Loucy (cell line): Measurements from ENCODE around the gene DNAJC5G.

ENCODE experiments used
- H2AFZ ChIP-seq: fragments of 200-600 bp; sonication (generic); 2 replicates; pipeline ENCODE4 v1.6.0; 2016; ENCODE audit warnings: antibody characterized with exemption, mild to moderate bottlenecking, low read length, moderate library complexity
- H3F3A ChIP-seq: fragments of 200-600 bp; 2 replicates; pipeline ENCODE4 v1.6.0; 2016; ENCODE audit warnings: antibody characterized with exemption, low read depth, mild to moderate bottlenecking
- H3K27me3 ChIP-seq: fragments of 200-600 bp; sonication (generic); 2 replicates; pipeline ENCODE4 v1.6.1; 2014; ENCODE audit warnings: low read length, mild to moderate bottlenecking; ENCODE audit not compliant: insufficient read depth, poor library complexity, severe bottlenecking
- H3K36me3 ChIP-seq: fragments of 200-600 bp; sonication (generic); 2 replicates; pipeline ENCODE4 v1.6.1; 2016; ENCODE audit warnings: low read length; ENCODE audit not compliant: insufficient read depth
- H3K4me1 ChIP-seq: fragments of 200-600 bp; sonication (generic); 2 replicates; pipeline ENCODE4 v1.5.1; 2014; ENCODE audit warnings: low read length, mild to moderate bottlenecking; ENCODE audit not compliant: insufficient read depth, poor library complexity, severe bottlenecking
- H3K4me2 ChIP-seq: fragments of 200-600 bp; sonication (generic); 2 replicates; pipeline ENCODE4 v1.6.0; 2014; ENCODE audit warnings: antibody characterized with exemption, low read length, low read depth, mild to moderate bottlenecking; ENCODE audit not compliant: poor library complexity, severe bottlenecking
- H3K4me3 ChIP-seq: fragments of 200-600 bp; sonication (generic); 2 replicates; pipeline ENCODE4 v1.5.1; 2014; ENCODE audit warnings: low read length, mild to moderate bottlenecking, mixed read lengths; ENCODE audit not compliant: poor library complexity, severe bottlenecking
- H3K79me2 ChIP-seq: fragments of 200-600 bp; sonication (generic); 2 replicates; pipeline ENCODE4 v1.6.1; 2014; ENCODE audit warnings: low read length; ENCODE audit not compliant: insufficient read depth
- H3K9ac ChIP-seq: fragments of 200-600 bp; sonication (generic); 2 replicates; pipeline ENCODE4 v1.6.0; 2014; ENCODE audit warnings: mild to moderate bottlenecking, low read depth, low read length, moderate library complexity; ENCODE audit not compliant: poor library complexity, severe bottlenecking
- H3K9me2 ChIP-seq: fragments of 200-600 bp; sonication (generic); replicated peaks from 2 replicates; pipeline ENCODE4 v1.6.1; 2016; ENCODE audit warnings: low read depth, low read length, mixed read lengths
- H3K9me3 ChIP-seq: fragments of 200-600 bp; sonication (generic); 2 replicates; pipeline ENCODE4 v1.6.1; 2014; ENCODE audit warnings: mild to moderate bottlenecking, antibody characterized with exemption, low read length, low read depth; ENCODE audit not compliant: insufficient read depth
- H4K20me1 ChIP-seq: fragments of 200-600 bp; sonication (generic); 2 replicates; pipeline ENCODE4 v1.6.0; 2014; ENCODE audit warnings: antibody characterized with exemption, low read length, mild to moderate bottlenecking; ENCODE audit not compliant: insufficient read depth, poor library complexity, severe bottlenecking
- EZH2phosphoT487 ChIP-seq: fragments of 200-600 bp; IDR thresholded peaks from 2 replicates; pipeline ENCODE4 v1.6.1; 2018; ENCODE audit warnings: antibody characterized with exemption, mild to moderate bottlenecking, moderate library complexity, borderline replicate concordance
- TF ChIP-seq, protein P1 (sequence below): fragments of 200-600 bp; sonication (generic); conservative IDR thresholded peaks from 2 replicates; pipeline ENCODE4 v1.5.1; 2014; ENCODE audit warnings: mild to moderate bottlenecking, antibody characterized with exemption, low read length

DNAJC5G gene

DNA sequence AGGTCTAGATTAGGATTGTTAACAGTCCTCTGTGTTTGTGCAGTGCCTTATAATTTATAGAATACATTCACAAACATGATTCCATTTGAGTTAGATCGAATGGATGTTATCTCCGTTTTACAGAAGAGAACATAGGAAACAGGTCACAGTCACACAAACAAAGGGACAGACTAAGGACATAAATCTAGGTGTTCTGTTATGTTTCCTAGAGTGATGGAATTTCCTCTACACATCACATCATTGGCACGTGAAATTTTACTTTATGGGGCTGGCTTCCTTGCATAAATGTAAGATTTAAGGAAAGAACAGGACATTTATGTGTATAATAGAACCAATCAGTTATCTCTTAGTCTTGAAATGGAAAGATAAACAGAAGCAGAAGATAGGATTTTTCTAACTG, 13.4 kb downstream of the DNAJC5G start:
- Histone ChIP-seq H3K9me2 (no peaks in the 10 kb centered on the region), H3K36me3 (no peaks in the 10 kb centered on the region), H3K27me3 (no peaks in the 10 kb centered on the region), H3K79me2 (no peaks in the 10 kb centered on the region), H3F3A (no peaks in the 10 kb centered on the region), H3K9ac (no peak overlapping the region), H3K4me2 (no peak overlapping the region), H2AFZ (no peak overlapping the region), H3K4me3 (no peak overlapping the region), H3K4me1 (no peaks in the 10 kb centered on the region), H4K20me1 (no peaks in the 10 kb centered on the region), H3K9me3 (no peaks in the 10 kb centered on the region)
- TF ChIP-seq, protein P1, sequence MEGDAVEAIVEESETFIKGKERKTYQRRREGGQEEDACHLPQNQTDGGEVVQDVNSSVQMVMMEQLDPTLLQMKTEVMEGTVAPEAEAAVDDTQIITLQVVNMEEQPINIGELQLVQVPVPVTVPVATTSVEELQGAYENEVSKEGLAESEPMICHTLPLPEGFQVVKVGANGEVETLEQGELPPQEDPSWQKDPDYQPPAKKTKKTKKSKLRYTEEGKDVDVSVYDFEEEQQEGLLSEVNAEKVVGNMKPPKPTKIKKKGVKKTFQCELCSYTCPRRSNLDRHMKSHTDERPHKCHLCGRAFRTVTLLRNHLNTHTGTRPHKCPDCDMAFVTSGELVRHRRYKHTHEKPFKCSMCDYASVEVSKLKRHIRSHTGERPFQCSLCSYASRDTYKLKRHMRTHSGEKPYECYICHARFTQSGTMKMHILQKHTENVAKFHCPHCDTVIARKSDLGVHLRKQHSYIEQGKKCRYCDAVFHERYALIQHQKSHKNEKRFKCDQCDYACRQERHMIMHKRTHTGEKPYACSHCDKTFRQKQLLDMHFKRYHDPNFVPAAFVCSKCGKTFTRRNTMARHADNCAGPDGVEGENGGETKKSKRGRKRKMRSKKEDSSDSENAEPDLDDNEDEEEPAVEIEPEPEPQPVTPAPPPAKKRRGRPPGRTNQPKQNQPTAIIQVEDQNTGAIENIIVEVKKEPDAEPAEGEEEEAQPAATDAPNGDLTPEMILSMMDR: no peak
- no peak for TF ChIP-seq EZH2phosphoT487

DNA sequence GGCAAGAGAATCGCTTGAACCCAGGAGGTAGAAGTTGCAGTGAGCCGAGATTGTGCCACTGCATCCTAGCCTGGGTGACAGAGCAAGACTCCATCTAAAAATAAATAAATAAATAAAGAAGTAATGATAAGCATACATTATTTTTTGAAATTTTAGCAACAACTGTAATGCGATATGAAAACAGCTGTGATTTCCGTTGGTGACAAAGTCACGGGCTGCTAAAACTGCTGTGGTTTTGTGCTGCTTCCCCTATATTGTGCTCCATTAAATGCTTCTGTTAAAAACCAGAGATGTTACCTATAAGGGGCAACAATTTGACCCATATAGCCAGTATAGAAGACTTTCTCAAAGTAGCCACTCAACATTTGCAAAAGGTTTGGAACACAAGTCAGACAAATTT, 15.3 kb downstream of the DNAJC5G start:
- H3K4me2 ChIP-seq: no peak overlapping the region
- H3K79me2 ChIP-seq: no peaks in the 10 kb centered on the region
- no peak overlapping the region for H3K9ac ChIP-seq
- TF ChIP-seq, protein P1: no peak
- TF ChIP-seq EZH2phosphoT487: no peak
- no peaks in the 10 kb centered on the region for H3K9me2 ChIP-seq
- H3K4me3 ChIP-seq: no peak overlapping the region
- H4K20me1 ChIP-seq: no peaks in the 10 kb centered on the region
- no peaks in the 10 kb centered on the region for H3K27me3 ChIP-seq
- H3F3A ChIP-seq: no peaks in the 10 kb centered on the region
- H3K9me3 ChIP-seq: no peaks in the 10 kb centered on the region
- no peak overlapping the region for H2AFZ ChIP-seq
- no peaks in the 10 kb centered on the region for H3K4me1 ChIP-seq
- no peaks in the 10 kb centered on the region for H3K36me3 ChIP-seq

DNA sequence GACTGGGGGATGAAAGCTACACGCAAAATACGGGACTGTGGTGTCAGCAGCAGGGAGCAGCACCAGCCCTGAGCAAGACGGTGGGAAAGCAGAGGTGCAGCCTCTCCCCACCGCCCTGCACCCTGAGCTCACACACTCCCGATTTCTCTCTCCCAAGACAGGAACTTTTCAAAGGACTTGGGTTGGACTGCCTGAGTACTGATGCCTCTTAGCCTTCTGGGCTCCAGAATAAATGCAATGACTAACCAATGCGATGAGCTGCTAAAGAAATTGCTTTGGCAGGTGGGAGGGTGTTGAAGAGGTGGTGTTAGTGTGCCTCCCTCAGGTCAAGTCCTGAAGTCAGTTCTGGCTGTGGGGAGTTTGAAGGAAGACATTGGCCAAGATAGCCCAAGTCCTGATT, 16.6 kb downstream of the DNAJC5G start:
- TF ChIP-seq, protein P1: peak; percentile 45
- no peak for TF ChIP-seq EZH2phosphoT487
- H3K4me1 ChIP-seq: no peaks in the 10 kb centered on the region

More for the DNA sequence above, 16.6 kb downstream of the DNAJC5G start:
- no peaks in the 10 kb centered on the region for H3K79me2 ChIP-seq
- H3K27me3 ChIP-seq: no peaks in the 10 kb centered on the region
- no peaks in the 10 kb centered on the region for H4K20me1 ChIP-seq
- H3K4me2 ChIP-seq: no peak overlapping the region
- no peak overlapping the region for H2AFZ ChIP-seq
- H3K9ac ChIP-seq: no peak overlapping the region
- no peaks in the 10 kb centered on the region for H3K9me2 ChIP-seq
- H3F3A ChIP-seq: no peaks in the 10 kb centered on the region
- H3K4me3 ChIP-seq: no peak overlapping the region
- no peaks in the 10 kb centered on the region for H3K36me3 ChIP-seq
- H3K9me3 ChIP-seq: no peaks in the 10 kb centered on the region
